HG03280 (cell line): ENCODE measurements around the gene HNRNPDL.
"Not testable (repeated sequence)": the region's sequence is repeated elsewhere in the genome, so short reads cannot be mapped to it uniquely, and the experiment has no call there.

Experiments
- ATAC-seq: cut with Tn5 transposase; IDR thresholded peaks from one replicate; pipeline ENCODE4 v1.9.1; 2021; ENCODE audit warnings: mild to moderate bottlenecking, moderate library complexity; ENCODE audit not compliant: unreplicated experiment

The HNRNPDL gene

GRCh38 chr4:82433791-82434190 lies 3.5 kb upstream of the HNRNPDL start:
- no peak for ATAC-seq

GRCh38 chr4:82432596-82432995 lies 2.3 kb upstream of the HNRNPDL start:
- no peak for ATAC-seq

GRCh38 chr4:82431831-82432230 lies 1.6 kb upstream of the HNRNPDL start:
- ATAC-seq = no peak

GRCh38 chr4:82430964-82431745 lies 893 bp upstream of the HNRNPDL start:
- no peak for ATAC-seq

GRCh38 chr4:82429728-82430192 lies 502 bp downstream of the HNRNPDL start:
- ATAC-seq = peak; percentile 6

- ATAC-seq = peak; percentile 57
Measured at GRCh38 chr4:82428969-82429727, 1.1 kb downstream of the HNRNPDL start.

- ATAC-seq = no peak
Measured at GRCh38 chr4:82428526-82428968, 1.7 kb downstream of the HNRNPDL start.

GRCh38 chr4:82425478-82425877 lies 4.8 kb downstream of the HNRNPDL start:
- no peak for ATAC-seq

- no peak for ATAC-seq
Measured at GRCh38 chr4:82423245-82424054, 6.8 kb downstream of the HNRNPDL start.

GRCh38 chr4:82422616-82423015 lies 7.6 kb downstream of the HNRNPDL start:
- ATAC-seq = no peak

- ATAC-seq = no peak
Measured at GRCh38 chr4:82421796-82422560, 8.3 kb downstream of the HNRNPDL start.

- ATAC-seq = no peak
Measured at GRCh38 chr4:82419451-82419850, 10.8 kb downstream of the HNRNPDL start.

- ATAC-seq = no peak
Measured at GRCh38 chr4:82415922-82416365, 14.3 kb downstream of the HNRNPDL start.

- ATAC-seq = not testable (repeated sequence)
Measured at GRCh38 chr4:82415061-82415460, 15.2 kb downstream of the HNRNPDL start.

- ATAC-seq = no peak
Measured at GRCh38 chr4:82403725-82404124, 26.5 kb downstream of the HNRNPDL start.

- no peak for ATAC-seq
Measured at GRCh38 chr4:82402196-82402775, 28.0 kb downstream of the HNRNPDL start.

GRCh38 chr4:82401600-82401999 lies 28.7 kb downstream of the HNRNPDL start:
- no peak for ATAC-seq

GRCh38 chr4:82398263-82398662 lies 32.0 kb downstream of the HNRNPDL start:
- ATAC-seq = no peak

GRCh38 chr4:82397527-82397926 lies 32.7 kb downstream of the HNRNPDL start:
- no peak for ATAC-seq

GRCh38 chr4:82394896-82395295 lies 35.4 kb downstream of the HNRNPDL start:
- no peak for ATAC-seq
